Endodermal cell (in vitro differentiated cells): ENCODE measurements around the gene ZNF644. TPM values are rescaled to one million over a fixed set of nuclear protein-coding genes. Genes with fewer than 3 reads are reported as not detected.

Experiments used
- DNase-seq: peaks from one replicate; pipeline ENCODE4 v3.0.0-alpha.2; 2017
- H3K27ac ChIP-seq: 2 replicates; pipeline ENCODE4 v1.5.1; 2013; ENCODE audit warnings: mild to moderate bottlenecking, low read depth, low read length, moderate library complexity
- H3K27me3 ChIP-seq: 2 replicates; pipeline ENCODE4 v1.6.1; 2013; ENCODE audit warnings: mild to moderate bottlenecking, low read length, moderate library complexity; ENCODE audit not compliant: insufficient read depth, control insufficient read depth, poor library complexity, severe bottlenecking
- H3K36me3 ChIP-seq: 2 replicates; pipeline ENCODE4 v1.7.0; 2013; ENCODE audit warnings: mild to moderate bottlenecking, low read length, moderate library complexity; ENCODE audit not compliant: control insufficient read depth, insufficient read depth
- H3K4me1 ChIP-seq: one replicate; pipeline ENCODE4 v1.7.0; 2013; ENCODE audit warnings: low read length; ENCODE audit not compliant: control insufficient read depth, insufficient read depth
- H3K4me3 ChIP-seq: 2 replicates; pipeline ENCODE4 v1.5.1; 2013; ENCODE audit warnings: mild to moderate bottlenecking, low read length, moderate library complexity
- H3K9ac ChIP-seq: 2 replicates; pipeline ENCODE4 v1.6.1; 2013; ENCODE audit warnings: mild to moderate bottlenecking, low read length, moderate library complexity; ENCODE audit not compliant: poor library complexity, severe bottlenecking; ENCODE audit errors: extremely low read depth
- H3K9me3 ChIP-seq: 2 replicates; pipeline ENCODE4 v1.6.1; 2013; ENCODE audit warnings: mild to moderate bottlenecking, low read length, moderate library complexity; ENCODE audit not compliant: control insufficient read depth
- H3K27ac Mint-ChIP-seq: 2 replicates; pipeline ENCODE4 v1.8.0; 2020; ENCODE audit warnings: mixed read lengths
- H3K27me3 Mint-ChIP-seq: 2 replicates; pipeline ENCODE4 v1.8.0; 2021; ENCODE audit warnings: mild to moderate bottlenecking, mixed read lengths; ENCODE audit not compliant: insufficient read depth
- H3K36me3 Mint-ChIP-seq: 2 replicates; pipeline ENCODE4 v1.8.0; 2020; ENCODE audit warnings: low read depth, mixed read lengths
- H3K4me1 Mint-ChIP-seq: 2 replicates; pipeline ENCODE4 v1.8.0; 2020; ENCODE audit warnings: mixed read lengths
- H3K4me3 Mint-ChIP-seq: 2 replicates; pipeline ENCODE4 v1.8.0; 2020; ENCODE audit warnings: mild to moderate bottlenecking, moderate library complexity, mixed read lengths
- H3K9me3 Mint-ChIP-seq: 2 replicates; pipeline ENCODE4 v1.8.0; 2020; ENCODE audit warnings: mild to moderate bottlenecking, mixed read lengths
- CTCF ChIP-seq: fragments of 200-600 bp; sonication (generic); conservative IDR thresholded peaks from 2 replicates; pipeline ENCODE4 v1.5.0; 2021; ENCODE audit warnings: antibody characterized with exemption, mild to moderate bottlenecking
- WGBS, 2 experiments: methylation state at CpG; one replicate each; pipeline versions ENCODE4 v1.1.5 to v1.1.7; 2013; ENCODE audit warnings: missing lambda C conversion rate in 2 of 2, mixed read lengths in 1 of 2; ENCODE audit not compliant: insufficient coverage in 1 of 2, insufficient read length in 1 of 2; 5-methylcytosine and 5-hydroxymethylcytosine counted together
- total RNA-seq, 2 donors: library from RNA; stranded (reverse); fragmentation: NEBNext Ultra II Directional in 1 of 2; extraction: Animal tissue kit (Norgen Biotek cat#: 25700) in 1 of 2; gene quantifications; 2 replicates in 1 of 2; 3 replicates in 1 of 2; pipeline ENCODE4 v1.2.1, GENCODE V29; 2021

The ZNF644 gene
- total RNA-seq, 2 donors from 2014 or later: 57.5 to 75.7 TPM

- Histone ChIP-seq H3K9me3 (peaks cover 10% of the 10 kb centered on the region), H3K27me3 (no peaks in the 10 kb centered on the region), H3K36me3 (peaks cover 15% of the 10 kb centered on the region), H3K4me1 (peaks cover 3% of the 10 kb centered on the region), H3K27ac (no peak overlapping the region), H3K9ac (no peak overlapping the region), H3K4me3 (no peak overlapping the region)
- DNase-seq: no peak
- Mint-ChIP-seq H3K4me3 (no peak overlapping the region), H3K9me3 (no peaks in the 10 kb centered on the region), H3K27ac (no peak overlapping the region), H3K27me3 (peaks cover 29% of the 10 kb centered on the region), H3K4me1 (peaks cover 25% of the 10 kb centered on the region), H3K36me3 (peaks cover 26% of the 10 kb centered on the region)
- WGBS, 2 experiments: 82 to 90% methylated on average over 1 to 2 of the region's 2 CpGs
- TF ChIP-seq CTCF: no peak
Observed at GRCh38 chr1:90951009-90951408, 70.8 kb downstream of the ZNF644 start.

- no peak overlapping the region for H3K4me3 Mint-ChIP-seq
- no peak overlapping the region for H3K9ac ChIP-seq
- H3K27ac ChIP-seq: no peak overlapping the region
- H3K4me1 ChIP-seq: peaks cover 3% of the 10 kb centered on the region
- WGBS, 2 experiments: 84 to 92% methylated on average over 7 of the region's 7 CpGs
- peaks cover 39% of the 10 kb centered on the region for H3K4me1 Mint-ChIP-seq
- TF ChIP-seq CTCF: no peak
- H3K4me3 ChIP-seq: no peak overlapping the region
- H3K27me3 ChIP-seq: no peaks in the 10 kb centered on the region
- H3K36me3 Mint-ChIP-seq: peaks cover 9% of the 10 kb centered on the region
- H3K27me3 Mint-ChIP-seq: peaks cover 29% of the 10 kb centered on the region
- H3K36me3 ChIP-seq: peaks cover 7% of the 10 kb centered on the region
- H3K27ac Mint-ChIP-seq: no peak overlapping the region
- H3K9me3 Mint-ChIP-seq: no peaks in the 10 kb centered on the region
- DNase-seq: no peak
- H3K9me3 ChIP-seq: no peaks in the 10 kb centered on the region
Observed at GRCh38 chr1:90948301-90948700, 73.5 kb downstream of the ZNF644 start.

- WGBS, 2 experiments: 100% methylated on average over 1 of the region's 1 CpG; no CpG with 5 or more reads in 1 of the 2 experiments
- H3K36me3 Mint-ChIP-seq: peaks cover 3% of the 10 kb centered on the region
- no peak for DNase-seq
- no peak overlapping the region for H3K27ac Mint-ChIP-seq
- Histone ChIP-seq H3K36me3 (peaks cover 7% of the 10 kb centered on the region), H3K9ac (no peak overlapping the region), H3K27ac (no peak overlapping the region), H3K4me3 (no peak overlapping the region), H3K9me3 (no peaks in the 10 kb centered on the region), H3K4me1 (peaks cover 3% of the 10 kb centered on the region), H3K27me3 (no peaks in the 10 kb centered on the region)
- no peak overlapping the region for H3K4me3 Mint-ChIP-seq
- TF ChIP-seq CTCF: no peak
- peaks cover 23% of the 10 kb centered on the region for H3K27me3 Mint-ChIP-seq
- H3K9me3 Mint-ChIP-seq: no peaks in the 10 kb centered on the region
- H3K4me1 Mint-ChIP-seq: peaks cover 30% of the 10 kb centered on the region
Observed at GRCh38 chr1:90946630-90947029, 75.2 kb downstream of the ZNF644 start.
